ENCODE results near the gene AGPAT3.

DNA sequence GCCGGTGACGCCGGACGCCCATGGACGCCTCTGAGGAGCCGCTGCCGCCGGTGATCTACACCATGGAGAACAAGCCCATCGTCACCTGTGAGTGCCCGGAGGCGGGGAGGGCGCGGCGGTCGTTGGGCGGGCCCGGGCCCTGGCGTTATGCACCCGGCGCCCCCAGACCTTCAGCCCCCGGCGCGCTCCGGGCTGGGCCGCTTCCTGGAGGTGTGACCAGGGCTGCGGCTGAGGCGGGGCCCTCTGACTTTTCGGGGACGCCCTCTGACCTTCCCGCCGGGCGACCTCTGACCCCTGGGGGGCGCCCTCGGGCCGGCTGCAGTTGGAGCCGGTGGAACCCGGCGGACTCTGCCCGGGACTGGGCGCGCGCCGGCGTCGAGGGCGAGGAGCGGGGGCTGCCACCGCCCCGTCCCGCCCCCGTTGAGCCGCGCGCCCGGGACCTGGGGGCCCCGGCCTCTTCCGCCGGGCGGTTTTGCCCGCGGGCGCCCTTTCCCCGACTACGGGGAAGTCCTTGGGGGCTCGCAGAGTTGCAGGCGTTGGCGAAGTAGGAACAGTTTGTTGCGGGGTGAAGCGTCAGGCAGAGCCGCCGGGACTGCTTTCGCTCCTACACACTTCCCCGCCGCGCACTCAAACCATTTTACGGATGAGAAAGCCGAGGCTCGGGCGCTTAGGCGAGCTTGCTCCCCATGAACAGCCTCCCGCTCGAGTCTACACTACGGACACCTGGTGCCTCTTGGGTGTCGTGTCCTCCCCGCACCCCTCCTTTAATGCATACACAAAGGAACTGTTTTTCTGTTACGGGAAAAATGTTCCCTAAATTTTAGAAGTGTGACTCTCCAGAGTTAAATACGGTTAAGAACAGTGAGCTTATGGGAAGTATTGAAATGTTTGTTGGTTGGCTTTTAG, 147.7 kb downstream of the AGPAT3 start:
- peak in 3 of 6 experiments; percentile 8 to 31 (median 22) for TF ChIP-seq CTCF (IDR thresholded peaks at IDR 0.05)
- TF ChIP-seq POLR2A (IDR thresholded peaks at IDR 0.05) = no peak
